AG20443 (cell line): ENCODE data around the gene CHURC1.

Source experiments
- DNase-seq: peaks from one replicate; pipeline ENCODE4 v3.0.0; 2012; ENCODE audit warnings: low spot score, mixed read lengths

CHURC1 gene

DNA sequence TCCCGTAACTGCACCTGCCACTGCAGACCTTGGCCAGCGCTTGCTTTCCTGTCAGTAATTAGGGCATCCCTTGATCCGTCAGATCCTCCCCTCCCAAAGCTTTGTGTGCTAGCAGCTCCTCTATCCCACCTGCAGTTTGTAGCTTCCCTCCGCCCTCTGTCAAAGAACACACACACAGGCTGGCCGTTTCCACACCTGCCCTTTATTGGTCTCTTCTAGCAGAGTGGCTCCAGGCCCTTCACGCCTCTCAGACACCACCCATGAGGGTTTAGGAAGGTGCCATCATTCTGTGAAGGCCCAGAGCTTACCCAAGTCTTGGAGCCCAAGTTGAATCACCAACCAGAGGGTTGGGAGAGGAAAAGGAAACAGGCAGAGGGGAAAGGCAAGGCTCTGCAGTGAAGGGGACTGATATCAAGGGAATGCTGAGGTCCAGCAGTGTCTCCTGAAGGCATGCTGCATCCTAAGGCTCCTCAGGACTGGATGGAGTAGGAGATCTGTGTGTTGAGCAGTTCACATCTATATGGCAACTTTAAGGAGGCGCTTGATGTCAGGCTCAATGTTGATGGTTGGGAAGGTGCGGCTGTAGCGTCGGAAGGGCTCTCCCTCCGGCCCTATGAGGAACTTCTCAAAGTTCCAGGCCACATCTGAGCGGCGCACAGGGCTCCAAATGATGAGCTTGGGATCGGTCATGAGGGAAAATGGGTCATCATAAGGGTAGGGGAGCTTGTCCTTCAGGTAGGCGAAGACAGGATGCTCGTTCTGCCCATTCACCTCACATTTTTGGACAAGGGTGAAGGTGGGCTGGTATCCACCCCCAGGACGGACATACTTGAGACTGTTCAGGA, 24.9 kb downstream of the CHURC1 start:
- DNase-seq, result no peak

DNA sequence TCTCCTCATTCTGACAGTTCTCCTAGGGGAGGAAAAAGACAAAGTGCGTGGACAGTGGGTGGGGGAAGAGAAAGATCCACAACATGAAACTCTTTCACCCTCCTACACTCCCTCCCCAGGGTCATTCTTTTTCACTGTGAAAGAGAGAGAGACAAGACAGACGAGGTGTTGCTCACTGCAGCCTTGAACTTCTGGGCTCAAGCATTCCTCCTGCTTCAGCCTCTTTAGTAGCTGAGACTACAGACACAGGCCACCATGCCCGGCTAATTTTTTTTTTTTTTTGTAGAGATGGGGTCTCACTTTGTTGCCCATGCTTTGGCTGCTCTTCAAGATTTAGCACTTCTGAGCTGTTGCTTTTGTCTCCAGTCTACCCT, 25.5 kb downstream of the CHURC1 start:
- DNase-seq, result no peak

DNA sequence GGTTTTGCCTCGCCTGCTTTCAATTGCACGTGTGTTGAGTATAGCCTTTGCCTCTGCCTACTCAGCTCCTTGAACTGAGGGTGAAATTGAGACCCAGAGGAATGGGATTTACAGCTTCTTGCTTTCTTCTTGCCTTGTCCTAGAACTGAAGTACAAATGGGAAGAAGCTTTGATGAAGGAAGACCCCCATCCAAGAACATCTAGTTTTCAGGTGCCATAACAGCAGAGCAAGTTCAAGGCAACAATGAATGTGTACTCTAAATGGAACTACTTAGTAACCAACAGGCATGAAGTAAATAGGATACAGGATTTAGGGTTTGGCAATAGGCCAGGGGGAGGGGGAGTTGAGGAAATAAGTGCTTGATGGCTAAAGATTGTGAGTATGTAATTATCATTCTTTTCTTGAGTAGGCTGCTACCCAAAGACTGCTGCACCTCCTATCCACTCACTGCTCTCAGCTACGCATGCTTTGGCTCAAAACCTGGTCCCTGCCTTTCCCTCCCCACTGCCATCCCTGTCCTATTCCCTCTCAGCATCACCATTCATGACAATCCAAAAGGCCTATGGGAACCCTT, 26.2 kb downstream of the CHURC1 start:
- DNase-seq, result no peak

DNA sequence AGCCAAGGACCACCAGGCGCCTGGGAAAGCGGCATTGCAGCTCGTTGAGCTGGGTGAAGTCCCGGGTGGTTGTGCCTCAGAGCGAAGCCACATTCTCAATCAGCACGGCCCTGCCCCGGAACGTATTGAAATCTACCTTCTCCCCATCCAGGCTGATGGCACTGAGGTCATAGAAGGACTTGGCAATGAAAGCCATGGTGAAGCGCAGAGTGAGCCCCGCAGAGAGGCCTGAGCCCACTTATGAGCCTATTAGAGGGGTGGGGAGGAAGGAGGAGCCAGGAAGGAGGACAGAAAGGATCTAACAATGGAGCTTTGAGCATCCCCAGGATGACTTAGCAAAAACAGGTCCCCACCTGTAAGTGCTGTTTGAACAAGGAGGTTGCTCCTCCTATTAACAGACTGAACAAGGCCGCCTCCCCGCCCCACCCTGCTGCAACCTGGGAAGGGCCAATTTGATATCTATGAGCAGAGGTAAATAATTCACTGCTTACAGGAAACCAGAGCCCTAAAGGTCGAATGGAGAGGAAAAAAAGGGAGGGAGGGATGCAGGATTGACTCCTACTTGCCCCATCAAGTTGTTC, 28.4 kb downstream of the CHURC1 start, which contains the start of gene GPX2:
Gene GPX2, minus strand, starts transcription at position 215 of the 581 bp plus-strand sequence. Its CDS starts 19 bp downstream, at position 196.
- no peak for DNase-seq

DNA sequence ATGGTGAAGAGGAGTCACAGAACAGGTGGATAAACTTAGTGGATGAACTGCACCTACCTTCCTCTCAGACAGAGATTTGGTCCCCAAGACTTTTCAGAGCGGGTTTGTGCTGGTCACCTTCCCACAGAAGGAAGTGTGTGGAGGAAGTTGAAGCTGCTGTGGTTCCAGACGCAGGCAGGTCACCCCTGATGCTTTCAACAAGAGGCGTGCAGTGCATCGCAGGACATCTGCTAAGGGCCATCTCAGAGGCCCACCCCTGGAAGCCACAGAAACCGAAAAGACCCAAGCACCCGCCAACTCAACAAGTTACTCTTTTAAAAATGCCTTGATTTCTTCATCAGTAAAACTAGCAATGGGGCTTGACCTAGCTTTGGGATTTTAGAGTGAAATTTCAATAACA, 29.3 kb downstream of the CHURC1 start:
- DNase-seq, result no peak

DNA sequence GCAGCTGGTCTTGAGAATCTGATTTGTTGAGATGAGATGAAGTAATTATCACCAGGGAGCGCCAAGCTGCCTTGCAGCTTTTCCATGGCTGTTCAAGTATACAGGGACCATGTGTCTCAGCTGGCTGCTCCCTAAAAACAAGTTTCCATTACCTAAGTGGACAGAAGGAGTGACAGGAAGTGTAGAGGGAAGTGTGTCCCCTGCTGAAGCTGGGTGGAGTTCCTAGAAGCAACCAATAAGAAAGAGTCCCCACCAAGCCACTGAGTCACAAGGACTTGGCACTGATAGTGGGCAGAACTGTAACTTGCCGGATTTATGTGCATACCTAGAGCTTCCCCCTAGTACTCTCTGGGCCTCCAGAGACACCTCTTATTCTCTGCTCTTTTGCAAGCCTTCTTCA, 29.8 kb downstream of the CHURC1 start:
- DNase-seq, result no peak

DNA sequence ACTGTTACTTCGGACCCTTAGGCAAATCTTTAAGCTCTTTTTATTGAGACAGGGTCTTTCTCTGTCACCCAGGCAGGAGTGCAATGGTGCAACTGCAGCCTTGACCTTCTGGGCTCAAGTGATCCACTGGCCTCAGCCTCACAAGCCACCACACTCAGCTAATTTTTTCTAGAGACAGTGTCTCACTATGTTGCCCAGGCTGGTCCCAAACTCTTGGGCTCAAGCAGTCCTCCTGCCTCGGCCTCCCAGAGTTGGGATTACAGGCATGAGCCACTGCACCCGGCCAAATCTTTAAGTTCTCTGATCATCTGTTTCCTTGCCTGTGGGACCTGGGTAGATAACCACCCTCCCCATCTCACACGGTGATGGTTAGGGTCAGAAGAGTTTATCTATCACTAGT, 30.6 kb downstream of the CHURC1 start:
- DNase-seq, result no peak

DNA sequence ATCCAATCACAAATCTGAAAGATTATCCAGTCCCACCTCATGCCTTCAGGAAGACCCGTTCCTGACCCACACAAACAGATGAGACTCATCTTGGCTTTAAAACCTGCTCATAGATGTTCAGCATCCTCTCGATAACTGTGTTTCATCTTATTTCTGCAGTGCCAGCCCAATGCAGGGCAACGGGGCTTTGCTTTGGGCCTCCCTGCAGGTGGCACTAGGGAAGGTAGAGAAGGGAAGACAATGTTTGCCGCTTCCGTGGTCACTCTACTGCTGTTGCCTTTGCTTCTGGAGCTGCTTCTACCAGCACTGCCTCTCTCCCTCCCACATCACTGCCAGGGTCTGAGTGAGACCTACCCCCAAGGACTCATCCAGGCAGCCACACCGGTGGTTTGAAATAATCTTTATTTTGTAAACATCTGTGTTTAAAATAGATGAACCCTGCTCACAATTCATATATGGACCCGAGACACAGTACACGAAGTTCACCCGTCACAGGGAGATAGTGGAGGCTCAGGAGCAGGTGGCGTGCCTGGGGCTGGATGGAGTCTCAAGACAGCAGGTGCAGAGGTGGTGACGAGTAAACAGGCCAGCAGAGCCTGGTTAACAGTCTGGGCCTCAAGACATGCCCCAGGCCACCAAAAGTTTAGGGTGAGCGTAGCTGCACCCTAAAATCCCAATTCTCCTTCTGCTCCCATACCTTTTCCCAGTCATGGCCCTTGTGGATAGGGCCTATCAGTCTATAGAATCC, 31.4 kb downstream of the CHURC1 start:
- DNase-seq, result no peak

DNA sequence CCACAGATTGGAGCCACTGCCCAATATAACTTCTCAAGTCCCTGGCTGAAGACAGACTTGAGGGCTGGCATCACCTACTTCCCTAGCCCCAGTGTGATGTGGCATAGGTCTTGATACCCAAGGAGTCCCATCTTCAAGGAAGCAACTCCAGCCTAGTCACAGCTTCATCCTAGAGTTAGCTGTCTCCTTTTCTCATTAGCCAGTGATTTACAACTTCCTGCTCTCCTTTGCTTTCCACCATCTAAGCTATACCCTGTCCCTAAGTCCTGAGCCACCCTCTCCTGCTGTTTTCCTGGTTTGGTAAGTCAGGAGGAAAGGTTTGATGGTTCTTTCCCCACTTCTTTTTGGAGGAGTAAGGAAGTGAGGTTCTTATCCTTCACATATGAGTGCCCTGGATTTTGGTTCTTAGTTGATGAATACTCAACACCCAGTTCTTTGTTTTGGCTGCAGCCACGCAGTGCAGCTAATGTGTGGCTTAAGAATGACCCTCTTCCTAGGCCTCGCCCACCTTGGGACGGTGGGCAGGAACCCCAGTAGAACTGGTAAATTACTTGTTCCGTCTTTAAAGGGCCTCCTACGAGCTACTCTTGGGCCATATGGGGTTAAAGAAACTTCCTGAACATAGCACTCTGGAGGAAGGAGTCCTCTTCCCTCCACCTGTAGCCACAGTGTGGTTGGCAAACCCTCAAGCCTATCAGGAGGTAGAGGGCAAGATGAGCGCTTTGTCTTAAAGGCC, 32.2 kb downstream of the CHURC1 start:
- no peak for DNase-seq

DNA sequence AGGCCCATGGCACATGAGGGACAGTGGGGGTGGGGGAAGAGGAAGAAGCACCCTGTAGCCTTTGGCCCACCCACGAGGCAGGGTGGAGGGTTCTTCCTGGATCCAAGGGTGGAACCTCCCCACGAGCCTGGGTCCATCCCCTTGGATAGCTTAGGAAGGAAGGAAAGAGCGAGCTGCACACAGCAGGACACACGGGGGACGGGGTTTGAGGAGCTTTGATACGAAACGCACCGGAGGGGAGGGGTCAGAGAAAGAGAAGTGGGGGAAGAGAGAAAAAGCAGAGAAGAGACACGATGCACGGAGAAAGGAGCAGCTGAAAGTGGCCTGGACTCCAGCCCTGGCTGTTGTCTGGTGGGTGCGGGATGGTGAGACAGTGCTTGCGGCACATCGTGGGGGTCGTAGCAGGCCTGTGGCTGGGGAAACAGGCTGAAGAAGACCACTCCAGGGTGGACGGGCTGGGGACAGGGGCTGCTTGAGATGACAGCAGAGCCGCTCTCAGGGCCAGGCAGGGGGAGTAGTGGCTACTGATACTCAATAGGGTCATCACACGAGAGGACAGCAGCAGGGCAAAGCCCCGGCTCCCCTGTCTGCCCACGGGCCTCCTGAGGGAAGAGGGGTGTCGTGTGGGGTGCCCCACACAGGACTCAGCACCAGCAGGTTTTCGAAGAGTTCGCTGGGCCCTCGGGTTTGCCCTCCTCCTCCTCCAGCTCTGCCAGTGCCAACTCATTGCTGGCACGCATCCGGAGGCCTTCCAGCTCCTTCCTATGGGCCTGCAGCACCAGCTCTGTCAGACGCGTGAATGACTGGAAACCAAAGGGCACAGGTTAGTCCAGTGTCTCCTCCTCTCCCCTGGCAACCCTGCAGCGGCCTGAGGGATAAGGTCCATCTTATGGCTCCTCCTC, 33.7 kb downstream of the CHURC1 start:
- DNase-seq, result no peak

DNA sequence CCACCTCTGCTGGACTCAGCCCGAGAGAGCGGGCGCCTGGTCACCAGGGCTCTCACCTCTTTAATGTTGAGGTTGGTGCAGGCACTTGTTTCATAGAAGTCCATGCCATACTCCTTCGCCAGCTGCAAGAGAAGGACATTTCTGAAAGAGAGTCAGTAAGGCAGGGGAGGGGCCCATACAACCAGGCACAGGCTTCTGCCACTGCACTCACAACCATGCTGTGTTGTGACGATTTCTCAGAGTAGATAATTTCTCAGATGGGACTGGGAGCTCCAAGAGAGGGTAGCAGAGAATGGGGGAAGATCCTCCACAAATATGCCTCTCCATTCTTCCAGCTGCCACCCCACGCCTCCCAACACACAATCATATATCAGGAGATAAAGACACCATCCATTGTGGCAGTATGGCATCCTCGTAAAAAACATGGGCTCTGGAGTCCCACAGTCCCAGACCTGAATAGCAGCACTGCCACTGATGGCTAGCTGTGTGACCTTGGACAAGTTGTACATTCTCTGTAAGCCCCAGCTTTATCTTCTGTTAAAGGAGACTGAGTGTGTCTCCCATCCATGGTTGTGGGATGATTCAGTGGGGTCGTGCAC, 34.5 kb downstream of the CHURC1 start:
- DNase-seq, result no peak

DNA sequence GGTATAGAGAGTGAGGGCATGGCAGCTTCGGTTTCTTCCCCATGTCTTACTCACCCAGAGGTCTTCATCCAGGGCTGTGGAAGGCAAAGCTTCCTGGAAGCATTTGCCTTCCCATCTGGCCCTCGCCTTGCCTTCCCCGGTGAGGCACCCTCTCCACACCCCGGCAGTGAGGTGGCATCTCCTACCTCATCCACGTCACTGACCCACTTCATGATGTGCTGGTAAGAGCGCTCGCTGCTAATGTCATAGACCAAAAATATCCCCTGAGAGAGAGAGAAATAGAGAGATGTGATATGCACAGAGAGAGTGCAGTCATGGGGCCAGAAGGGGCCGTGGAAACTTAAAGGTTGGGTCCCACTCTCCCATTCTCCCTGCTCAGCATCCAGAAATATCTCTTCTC, 36.6 kb downstream of the CHURC1 start:
- no peak for DNase-seq

DNA sequence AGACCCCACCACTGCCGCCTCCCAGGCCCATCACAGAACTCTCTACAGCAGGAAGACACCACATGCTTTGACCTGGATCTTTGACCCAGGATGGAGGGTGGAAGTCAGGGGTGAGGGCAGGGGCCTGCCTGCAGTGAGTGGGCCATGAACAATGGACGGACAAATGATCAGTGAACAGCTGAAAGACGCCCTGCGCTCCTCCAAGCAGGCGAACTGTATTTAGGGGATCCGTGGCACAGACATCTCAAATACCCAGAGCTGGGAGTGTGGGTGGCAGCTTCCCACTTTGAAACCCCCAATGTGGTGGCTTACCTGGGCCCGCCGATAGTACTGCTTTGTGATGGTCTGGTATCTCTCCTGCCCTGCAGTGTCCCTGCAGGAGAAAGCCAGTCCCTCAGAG, 37.0 kb downstream of the CHURC1 start:
- no peak for DNase-seq

DNA sequence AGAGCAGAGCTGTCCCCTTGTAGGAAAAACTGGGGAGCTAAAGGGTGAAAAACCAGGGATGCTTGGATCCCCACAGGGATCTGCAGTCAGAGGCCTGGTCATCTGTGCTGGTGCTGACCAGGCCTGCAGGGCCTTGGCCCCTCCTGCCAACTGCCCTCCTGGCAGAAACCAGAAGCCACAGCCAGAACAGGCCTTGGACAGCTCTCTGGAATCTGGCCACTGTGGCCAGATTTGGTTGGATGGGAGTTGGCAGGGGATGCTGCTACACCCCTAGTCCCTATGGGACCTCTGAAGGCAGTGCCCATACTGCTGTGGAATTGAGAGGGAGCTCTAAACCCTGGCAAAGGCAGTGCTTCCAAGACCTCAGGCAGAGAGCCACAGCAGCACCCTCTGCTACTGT, 37.5 kb downstream of the CHURC1 start:
- DNase-seq, result no peak

DNA sequence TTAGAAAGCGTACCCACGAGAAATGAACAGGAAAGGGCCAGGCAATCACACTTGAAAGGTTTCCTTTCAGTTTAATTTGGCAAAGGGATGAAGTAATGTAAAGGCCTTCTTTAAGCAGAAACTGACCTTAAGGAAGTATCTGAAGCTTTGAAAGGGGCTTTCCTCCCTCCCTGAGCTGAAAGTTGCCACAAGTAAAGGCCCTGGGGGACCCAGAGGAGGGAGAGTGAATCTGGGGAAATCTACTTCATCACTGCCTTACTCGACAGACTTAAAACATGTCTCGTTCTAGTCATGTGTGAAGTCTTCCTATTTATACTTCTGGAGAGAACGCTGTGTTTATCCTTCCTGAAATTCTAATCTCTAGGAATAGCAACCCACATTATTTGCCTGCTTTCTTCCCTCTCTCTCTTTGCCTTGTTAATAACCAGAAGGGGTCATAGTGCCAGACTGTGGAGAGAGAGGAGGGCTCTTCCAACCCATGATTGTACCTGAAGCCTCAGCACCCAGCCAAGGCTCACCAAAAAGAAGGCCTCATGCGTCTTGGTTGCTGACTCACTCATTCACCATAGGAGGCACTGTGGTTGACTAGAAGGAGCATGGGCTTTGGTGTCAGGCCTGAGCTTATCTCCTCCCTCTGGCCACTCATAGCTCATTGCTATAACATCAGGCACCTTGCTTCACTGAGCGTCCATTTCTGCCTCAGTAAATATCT, 38.5 kb downstream of the CHURC1 start:
- DNase-seq, result no peak

DNA sequence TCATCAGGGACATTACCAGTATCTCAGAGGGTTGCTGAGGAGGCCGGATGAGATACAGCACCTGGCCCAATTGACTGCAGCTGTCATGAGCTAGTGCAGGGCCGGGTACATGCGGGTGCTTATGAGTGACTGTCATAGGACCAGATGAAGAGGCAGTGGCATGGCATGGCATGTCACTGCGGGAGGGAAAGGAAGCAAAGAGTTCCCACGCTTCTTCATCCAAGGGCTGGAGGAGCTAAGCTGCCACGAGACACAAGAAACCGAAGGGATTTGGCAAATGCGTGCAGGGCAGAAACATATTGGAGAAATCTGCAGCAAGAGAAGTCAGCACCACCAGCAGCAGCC, 39.0 kb downstream of the CHURC1 start:
- no peak for DNase-seq

DNA sequence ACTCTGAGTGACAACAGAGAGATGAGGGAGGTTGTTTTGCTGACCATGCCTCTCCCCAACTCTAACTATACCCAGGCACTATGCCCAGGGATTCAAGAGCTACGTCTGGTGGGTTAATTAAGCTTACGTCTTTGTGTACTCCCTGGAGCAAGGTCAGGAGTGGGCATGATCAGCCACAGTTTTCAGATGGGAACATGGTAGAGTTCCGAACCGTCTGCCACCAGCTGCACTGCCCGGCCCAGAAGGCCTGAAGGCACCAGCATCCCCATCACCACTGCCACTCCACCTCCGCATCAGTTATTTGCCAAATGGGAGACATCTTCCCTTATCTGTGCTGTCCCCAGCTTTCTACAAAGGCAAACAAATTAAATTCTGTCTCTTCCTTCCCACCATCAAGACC, 39.4 kb downstream of the CHURC1 start:
- DNase-seq, result no peak

DNA sequence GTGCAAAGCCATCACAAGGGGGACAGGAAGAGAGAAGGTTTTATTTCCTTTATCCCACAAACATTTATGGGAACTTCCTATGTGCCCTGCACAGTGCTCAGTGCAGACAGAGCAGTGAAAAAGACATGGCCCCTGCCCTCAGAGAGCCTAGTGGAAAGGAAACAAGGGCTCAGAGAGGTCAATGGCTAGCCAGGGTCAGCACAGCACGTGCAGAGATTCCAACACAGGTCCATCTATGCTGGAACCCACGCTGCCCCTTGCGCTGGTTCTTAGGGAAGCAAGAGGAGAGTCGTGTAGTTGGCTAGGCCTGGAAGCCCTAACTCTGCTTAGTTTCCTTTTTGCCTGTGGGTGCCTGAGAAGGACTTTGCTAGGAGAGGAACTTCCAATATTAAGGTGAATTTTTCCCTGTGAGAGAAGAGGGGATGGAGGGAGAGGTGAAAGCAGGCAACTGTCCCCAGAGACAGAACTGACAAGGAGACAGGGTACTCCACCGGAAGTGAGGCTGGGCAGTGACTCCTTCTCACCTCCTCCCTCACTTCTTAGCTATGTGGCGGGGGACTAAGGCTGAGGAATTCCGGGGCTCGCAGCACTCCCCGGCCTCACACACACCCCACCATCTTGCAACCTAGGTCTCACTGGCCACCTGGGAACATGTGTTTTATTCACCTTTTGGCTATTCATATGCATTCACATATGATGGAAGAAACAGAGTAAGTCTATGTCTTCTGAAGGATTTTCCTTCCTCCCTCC, 40.4 kb downstream of the CHURC1 start:
- no peak for DNase-seq

DNA sequence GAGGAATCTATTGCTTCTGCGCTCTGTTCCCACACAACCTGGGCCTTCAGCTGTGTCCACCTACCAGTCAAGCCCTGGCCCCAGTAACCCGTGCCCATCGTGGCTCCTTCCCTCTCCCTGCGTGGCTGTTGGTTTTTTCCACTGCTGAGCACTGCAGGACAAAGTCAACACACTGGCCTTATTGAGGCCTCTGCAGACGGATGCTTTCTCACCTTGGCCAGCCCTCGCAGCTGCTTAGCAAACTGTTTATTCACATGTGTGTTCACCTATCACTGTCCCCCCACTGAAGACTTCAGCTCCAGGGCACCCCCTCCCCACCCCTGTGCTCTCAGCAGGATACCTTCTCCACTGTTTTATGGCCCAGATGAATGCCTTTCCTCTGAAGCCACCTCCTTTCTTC, 41.0 kb downstream of the CHURC1 start:
- no peak for DNase-seq
